ENCODE data around the gene CABP4. TPM values are rescaled to one million over a fixed set of nuclear protein-coding genes. Genes with fewer than 3 reads are reported as not detected.

Gene CABP4
- total and polyA plus RNA-seq, 2 donors (not counting 3 experiments of a cell fraction or from before 2014, with no cell fraction given), result 2.4 to 5.0 TPM

- no peak for TF ChIP-seq POLR2A (IDR thresholded peaks at IDR 0.05; ENCODE audit: low read depth, low read length)
- TF ChIP-seq MYC (IDR thresholded peaks at IDR 0.05; ENCODE audit: low read depth, low read length), result no peak
- no peak for TF ChIP-seq JUN (IDR thresholded peaks at IDR 0.05; ENCODE audit: borderline replicate concordance, insufficient read depth, insufficient read length, low read depth)
- no peak for TF ChIP-seq CTCF (IDR thresholded peaks at IDR 0.05; ENCODE audit: extremely low read depth in 1 of 2, insufficient read depth in 1 of 2, low read depth in 1 of 2, low read length in 2 of 2)
- TF ChIP-seq GATA2 (IDR thresholded peaks at IDR 0.05; ENCODE audit: insufficient read depth, insufficient read length, low read depth, low read length), result no peak
- no peak for TF ChIP-seq FOS (IDR thresholded peaks at IDR 0.05; ENCODE audit: borderline replicate concordance, insufficient read depth, low read length)
- no peak for TF ChIP-seq POLR2AphosphoS5 (IDR thresholded peaks at IDR 0.05; ENCODE audit: insufficient read depth, low read depth, low read length)
- TF ChIP-seq, protein P1, sequence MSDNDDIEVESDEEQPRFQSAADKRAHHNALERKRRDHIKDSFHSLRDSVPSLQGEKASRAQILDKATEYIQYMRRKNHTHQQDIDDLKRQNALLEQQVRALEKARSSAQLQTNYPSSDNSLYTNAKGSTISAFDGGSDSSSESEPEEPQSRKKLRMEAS (IDR thresholded peaks at IDR 0.05; ENCODE audit: insufficient read depth, insufficient read length), result no peak
- no peak for TF ChIP-seq EZH2 (IDR thresholded peaks at IDR 0.05; ENCODE audit: borderline replicate concordance, low read depth, low read length, severe bottlenecking)
- DNase-seq (ENCODE audit: low read depth, low spot score) (no peak), FAIRE-seq (no peak)
- dilution Hi-C loops (cut with MboI; ENCODE audit: extremely low pct_ligation_motif_present, low sequenced_read_pairs) (no loop called here), intact Hi-C loops (cut with micrococcal nuclease) (loop anchor here (2.0 to 10.0 kb wide), 2 partner anchors 61 to 239 kb away; partner anchors contain the start of genes CORO1B and GRK2)
- no peaks in the 10 kb centered on the region for H3K9me1 ChIP-seq (replicated peaks; ENCODE audit: control insufficient read depth, extremely low read depth, insufficient read depth, low read length)
- peaks cover 11% of the 10 kb centered on the region for H3K79me2 ChIP-seq (ENCODE audit: control insufficient read depth, insufficient read depth, low read length)
- ChIA-PET CTCF (interaction anchor here (0.7 kb wide), 1 partner anchor 152 kb away, joined by 3 read pairs; no protein-coding TSS in a partner anchor), POLR2A (no interaction called here)
- peak overlapping the region; percentile 62 for H3K4me2 ChIP-seq (ENCODE audit: insufficient read depth, low read length)
- no peak overlapping the region for H2AFZ ChIP-seq (ENCODE audit: low read depth, low read length)
- H3K27me3 ChIP-seq (ENCODE audit: control insufficient read depth in 2 of 2, insufficient read depth in 2 of 2, low read length in 2 of 2), result no peaks in the 10 kb centered on the region
- H3K36me3 ChIP-seq (ENCODE audit: control insufficient read depth in 2 of 2, extremely low read depth in 1 of 2, insufficient read depth in 2 of 2, low read length in 2 of 2), result peaks cover 0 to 4% of the 10 kb centered on the region in 2 experiments
- no peak overlapping the region for H3K9ac ChIP-seq (replicated peaks; ENCODE audit: extremely low read depth, insufficient read depth, low read length)
- H4K20me1 ChIP-seq (replicated peaks; ENCODE audit: control insufficient read depth, extremely low read depth, insufficient read depth, low read length), result no peaks in the 10 kb centered on the region
- H3K27ac ChIP-seq (ENCODE audit: insufficient read depth, low read depth, low read length), result no peak overlapping the region
- peaks cover 32% of the 10 kb centered on the region for H3K4me1 ChIP-seq (ENCODE audit: control insufficient read depth, extremely low read depth, insufficient read depth, low read length)
- peak overlapping the region in 1 of 3 experiments; percentile 43 for H3K4me3 ChIP-seq (replicated peaks in 1 of 3; ENCODE audit: insufficient read depth in 1 of 3, low read depth in 1 of 3, low read length in 3 of 3)
- BruUV-seq (replicated peaks), result no TSS peak
- no peaks in the 10 kb centered on the region for H3K9me3 ChIP-seq (replicated peaks; ENCODE audit: control insufficient read depth, insufficient read depth, low read length)
Observed at GRCh38 chr11:67503119-67504004, 48.2 kb downstream of the CABP4 start.
